SU-DHL-6 (cell line): ENCODE measurements around the gene KLHL42.

Experiments used
- EZH2phosphoT487 ChIP-seq: fragments of 200-600 bp; sonication (generic), shearing (Covaris generic); conservative IDR thresholded peaks from 2 replicates; pipeline ENCODE4 v1.6.1; 2018; ENCODE audit warnings: mild to moderate bottlenecking, antibody characterized with exemption, low read length, moderate library complexity, mixed read lengths
- TF ChIP-seq, protein P1 (sequence below): fragments of 200-600 bp; sonication (generic); IDR thresholded peaks from one replicate; pipeline ENCODE4 v1.5.1; 2017; ENCODE audit warnings: antibody characterized with exemption, mild to moderate bottlenecking, low read length, moderate library complexity; ENCODE audit not compliant: insufficient read depth, poor library complexity, severe bottlenecking

DNA sequence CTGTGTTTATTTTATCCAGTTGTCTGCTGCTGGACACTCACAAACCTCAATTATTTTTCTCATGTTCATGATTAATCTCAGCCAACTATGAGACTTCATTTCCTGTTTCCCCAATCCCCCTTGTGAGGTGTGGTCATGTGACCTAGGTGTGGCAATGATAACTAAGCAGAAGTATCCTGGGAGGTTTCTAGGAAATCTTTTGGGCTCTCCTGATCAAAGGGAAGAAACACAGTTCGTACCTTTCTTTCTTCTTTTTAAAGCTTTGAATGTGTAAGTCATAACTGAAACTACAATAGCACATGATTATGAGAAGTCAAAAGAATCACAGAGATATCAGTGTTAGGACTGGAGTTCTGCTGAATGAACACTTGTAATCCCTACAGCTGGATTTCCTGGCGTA lies 34.4 kb downstream of the KLHL42 start:
- no peak for TF ChIP-seq EZH2phosphoT487
- TF ChIP-seq, protein P1, sequence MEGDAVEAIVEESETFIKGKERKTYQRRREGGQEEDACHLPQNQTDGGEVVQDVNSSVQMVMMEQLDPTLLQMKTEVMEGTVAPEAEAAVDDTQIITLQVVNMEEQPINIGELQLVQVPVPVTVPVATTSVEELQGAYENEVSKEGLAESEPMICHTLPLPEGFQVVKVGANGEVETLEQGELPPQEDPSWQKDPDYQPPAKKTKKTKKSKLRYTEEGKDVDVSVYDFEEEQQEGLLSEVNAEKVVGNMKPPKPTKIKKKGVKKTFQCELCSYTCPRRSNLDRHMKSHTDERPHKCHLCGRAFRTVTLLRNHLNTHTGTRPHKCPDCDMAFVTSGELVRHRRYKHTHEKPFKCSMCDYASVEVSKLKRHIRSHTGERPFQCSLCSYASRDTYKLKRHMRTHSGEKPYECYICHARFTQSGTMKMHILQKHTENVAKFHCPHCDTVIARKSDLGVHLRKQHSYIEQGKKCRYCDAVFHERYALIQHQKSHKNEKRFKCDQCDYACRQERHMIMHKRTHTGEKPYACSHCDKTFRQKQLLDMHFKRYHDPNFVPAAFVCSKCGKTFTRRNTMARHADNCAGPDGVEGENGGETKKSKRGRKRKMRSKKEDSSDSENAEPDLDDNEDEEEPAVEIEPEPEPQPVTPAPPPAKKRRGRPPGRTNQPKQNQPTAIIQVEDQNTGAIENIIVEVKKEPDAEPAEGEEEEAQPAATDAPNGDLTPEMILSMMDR, result no peak
